GM10266 (cell line): ENCODE measurements around the gene SMARCA2.

Source experiments
- DNase-seq: peaks from one replicate; pipeline ENCODE4 v3.0.0; 2012; ENCODE audit errors: extremely low spot score
- TF ChIP-seq, protein P1 (sequence below): IDR thresholded peaks from 2 replicates; pipeline ENCODE4 v1.5.1; 2012; ENCODE audit warnings: mild to moderate bottlenecking, low read depth; ENCODE audit not compliant: control insufficient read depth, insufficient read depth; ENCODE audit errors: missing control alignments

SMARCA2 gene

DNA sequence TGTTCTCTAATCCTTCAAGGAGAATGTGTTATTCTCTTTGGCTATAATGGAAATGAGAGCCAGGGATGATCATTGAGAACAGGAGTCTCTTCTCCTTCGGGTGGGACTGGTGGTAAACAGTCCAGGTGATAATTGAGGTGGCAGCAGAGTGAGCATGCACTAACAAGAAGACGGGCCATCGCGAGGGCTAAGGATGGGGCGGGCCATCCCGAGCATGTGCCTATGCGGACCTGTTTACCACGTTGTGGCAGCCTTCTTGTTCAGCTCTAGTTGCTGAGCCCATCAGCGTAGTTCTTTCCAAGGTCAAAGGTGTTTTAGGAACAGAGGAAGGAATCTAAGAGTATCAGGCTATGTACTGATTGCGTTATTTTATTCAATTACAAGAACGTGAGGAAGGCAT, 180.1 kb downstream of the SMARCA2 start:
- TF ChIP-seq, protein P1, sequence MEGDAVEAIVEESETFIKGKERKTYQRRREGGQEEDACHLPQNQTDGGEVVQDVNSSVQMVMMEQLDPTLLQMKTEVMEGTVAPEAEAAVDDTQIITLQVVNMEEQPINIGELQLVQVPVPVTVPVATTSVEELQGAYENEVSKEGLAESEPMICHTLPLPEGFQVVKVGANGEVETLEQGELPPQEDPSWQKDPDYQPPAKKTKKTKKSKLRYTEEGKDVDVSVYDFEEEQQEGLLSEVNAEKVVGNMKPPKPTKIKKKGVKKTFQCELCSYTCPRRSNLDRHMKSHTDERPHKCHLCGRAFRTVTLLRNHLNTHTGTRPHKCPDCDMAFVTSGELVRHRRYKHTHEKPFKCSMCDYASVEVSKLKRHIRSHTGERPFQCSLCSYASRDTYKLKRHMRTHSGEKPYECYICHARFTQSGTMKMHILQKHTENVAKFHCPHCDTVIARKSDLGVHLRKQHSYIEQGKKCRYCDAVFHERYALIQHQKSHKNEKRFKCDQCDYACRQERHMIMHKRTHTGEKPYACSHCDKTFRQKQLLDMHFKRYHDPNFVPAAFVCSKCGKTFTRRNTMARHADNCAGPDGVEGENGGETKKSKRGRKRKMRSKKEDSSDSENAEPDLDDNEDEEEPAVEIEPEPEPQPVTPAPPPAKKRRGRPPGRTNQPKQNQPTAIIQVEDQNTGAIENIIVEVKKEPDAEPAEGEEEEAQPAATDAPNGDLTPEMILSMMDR = no peak
- DNase-seq = no peak

DNA sequence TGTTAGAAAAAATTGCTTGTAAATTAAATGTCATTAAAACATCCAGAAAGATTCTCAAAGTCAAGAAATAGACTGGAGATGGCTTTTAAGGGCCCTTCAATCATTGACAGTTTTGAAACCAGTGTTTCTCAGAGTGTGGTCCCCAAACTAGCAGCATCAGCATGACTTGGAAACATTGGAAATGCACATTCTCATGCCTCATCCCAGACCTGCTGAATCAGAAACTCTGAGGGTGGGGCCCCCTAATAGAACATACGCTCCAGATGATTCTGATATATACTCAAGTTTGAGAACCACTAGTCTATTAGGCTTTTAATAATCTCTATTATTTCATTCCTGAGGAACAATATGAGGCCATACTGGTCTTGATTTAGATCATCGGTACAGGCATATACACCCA, 181.6 kb downstream of the SMARCA2 start:
- TF ChIP-seq, protein P1 = no peak

DNA sequence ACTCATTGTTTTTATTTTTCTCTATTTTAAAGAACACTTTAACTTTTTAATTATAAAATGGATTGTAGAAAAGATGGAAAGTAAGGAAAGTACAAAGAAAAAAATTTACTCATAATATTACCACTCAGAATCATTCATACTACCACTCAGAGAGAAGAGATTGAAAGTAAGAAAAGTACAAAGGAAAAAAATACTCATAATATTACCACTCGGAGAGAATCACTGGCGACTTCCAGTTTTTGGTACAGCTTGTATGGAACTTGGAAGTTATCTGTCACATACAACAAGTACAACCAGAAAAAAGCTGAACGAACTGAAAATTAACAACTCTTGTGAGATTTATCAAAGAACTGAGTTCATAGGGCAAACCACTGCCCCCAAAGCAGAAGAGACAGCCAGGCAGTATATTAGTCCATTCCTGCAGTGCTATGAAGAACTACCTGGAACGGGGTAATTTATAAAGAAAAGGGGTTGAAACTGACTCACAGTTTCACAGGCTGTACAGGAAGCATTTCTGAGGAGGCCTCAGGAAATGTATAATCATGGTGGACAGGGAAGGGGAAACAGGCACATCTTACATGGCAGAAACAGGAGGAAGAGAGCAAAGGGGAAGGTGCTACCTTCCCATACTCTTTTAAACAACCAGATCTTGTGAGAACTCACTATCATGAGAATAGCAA, 183.9 kb downstream of the SMARCA2 start:
- TF ChIP-seq, protein P1 = no peak
- no peak for DNase-seq

More for the DNA sequence above, 181.6 kb downstream of the SMARCA2 start:
- DNase-seq = no peak

DNA sequence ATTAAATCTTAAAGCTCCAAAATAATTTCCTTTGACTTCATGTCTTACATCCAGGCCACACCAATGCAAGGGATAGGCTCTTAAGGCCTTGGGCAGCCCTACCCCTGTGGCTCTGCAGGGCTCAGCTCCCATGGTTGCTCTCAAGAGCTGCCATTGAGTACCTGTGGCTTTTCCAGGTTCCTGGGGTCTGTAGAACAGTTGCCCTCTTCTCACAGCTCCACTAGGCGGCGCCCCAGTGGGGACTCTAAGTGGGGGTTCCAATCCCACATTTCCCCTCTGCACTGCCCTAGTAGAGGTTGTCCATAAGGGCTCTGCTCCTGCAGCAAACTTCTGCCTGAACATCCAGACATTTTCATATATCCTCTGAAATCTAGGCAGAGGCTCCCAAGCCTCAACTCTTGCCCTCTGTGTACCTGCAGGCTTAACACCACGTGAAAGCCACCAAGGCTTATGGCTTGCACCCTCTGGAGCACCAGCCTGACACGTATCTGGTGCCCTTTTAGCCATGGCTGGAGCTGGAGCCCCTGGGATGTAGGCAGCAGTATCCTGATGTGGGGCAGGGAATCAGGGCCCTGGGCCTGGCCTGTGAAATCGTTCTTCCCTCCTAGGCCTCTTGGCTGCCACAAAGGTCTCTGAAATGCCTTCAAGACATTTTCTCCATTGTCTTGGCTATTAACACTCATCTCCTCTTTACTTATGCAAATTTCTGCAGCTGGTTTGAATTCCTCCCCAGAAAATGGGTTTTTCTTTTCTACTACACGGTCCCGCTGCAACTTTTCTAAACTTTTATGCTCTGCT, 185.1 kb downstream of the SMARCA2 start:
- TF ChIP-seq, protein P1 = no peak
- DNase-seq = no peak

DNA sequence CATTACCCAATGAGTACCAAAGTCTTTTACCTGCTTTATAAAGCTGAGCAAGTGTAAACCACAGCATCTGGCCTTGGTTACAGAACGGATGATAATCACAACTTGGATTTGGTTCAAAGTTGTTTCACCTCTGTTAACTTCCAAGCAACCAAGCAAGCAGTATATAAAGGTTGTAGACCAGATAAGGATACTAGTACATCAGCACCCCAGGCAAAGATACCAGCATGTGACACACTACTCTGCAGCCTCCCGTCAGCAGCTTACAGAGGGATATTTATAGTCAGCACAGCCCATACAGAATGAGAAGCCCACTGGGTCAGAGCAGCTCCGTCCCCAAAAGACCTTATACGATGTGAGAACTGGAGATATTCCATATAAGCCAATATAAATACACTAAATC, 193.3 kb downstream of the SMARCA2 start:
- TF ChIP-seq, protein P1 = no peak
- no peak for DNase-seq

DNA sequence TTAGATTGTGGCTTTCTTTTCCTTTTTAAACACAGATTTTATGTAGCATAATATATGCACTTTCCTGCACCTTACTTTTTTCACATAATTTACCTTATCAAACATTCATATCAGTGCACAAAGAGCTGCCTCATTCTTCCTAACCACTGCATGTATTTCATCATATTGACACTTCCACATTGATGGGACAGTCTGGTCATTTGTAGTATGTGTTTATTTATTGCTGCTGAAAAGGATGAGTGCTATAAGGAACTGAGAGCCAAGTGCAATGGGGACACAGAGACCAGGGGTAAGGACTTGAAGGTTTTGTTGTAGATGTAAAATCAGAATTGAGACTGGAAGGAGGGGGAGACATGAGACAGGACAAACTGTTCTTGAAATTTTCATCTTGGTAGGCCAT, 193.8 kb downstream of the SMARCA2 start:
- TF ChIP-seq, protein P1 = no peak
- no peak for DNase-seq

DNA sequence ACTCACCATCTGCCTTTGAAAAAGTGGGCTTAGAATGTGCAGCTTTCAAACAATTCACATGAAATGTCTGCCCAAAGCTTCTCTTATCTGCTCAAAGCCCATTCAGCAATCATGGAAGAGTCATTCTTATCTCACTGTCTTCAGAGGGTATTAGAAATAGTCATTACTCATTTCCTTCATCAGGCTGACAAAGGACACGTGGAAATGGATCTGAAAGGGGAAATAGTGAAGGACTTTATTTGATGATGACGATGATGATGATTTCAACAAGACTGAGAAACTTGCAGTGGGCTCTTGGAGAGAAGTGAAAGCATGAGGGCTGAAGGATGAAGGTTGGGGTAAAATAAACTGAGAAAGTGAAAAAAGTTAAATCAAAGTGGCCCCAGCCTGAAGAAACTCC, 194.3 kb downstream of the SMARCA2 start:
- TF ChIP-seq, protein P1 = no peak
- peak; percentile 18 for DNase-seq
